Adrenal gland (tissue), 12 donors: ENCODE measurements around the gene PTER. TPM values are rescaled to one million over a fixed set of nuclear protein-coding genes. Genes with fewer than 3 reads are reported as not detected.

Experiments
- DNase-seq, 7 donors: peaks; one replicate each; pipeline ENCODE4 v3.0.0-alpha.2; 2019 to 2020
- H3K27ac ChIP-seq, 5 donors: fragments of 200-600 bp; sonication (generic) in 4 of 5; 1 replicate in 3 of 5; 2 replicates in 2 of 5; pipeline versions ENCODE4 v1.5.1 to v1.8.0; 2016 to 2020; ENCODE audit warnings: mild to moderate bottlenecking in 1 of 5
- H3K27me3 ChIP-seq: fragments of 200-600 bp; 2 replicates; pipeline ENCODE4 v1.8.0; 2021
- H3K36me3 ChIP-seq, 2 donors: fragments of 200-600 bp; replicated peaks in 1 of 2; 1 replicate in 1 of 2; 2 replicates in 1 of 2; pipeline versions ENCODE4 v1.5.1 to v1.8.0; 2018 to 2022
- H3K4me1 ChIP-seq, 2 donors: fragments of 200-600 bp; replicated peaks in 1 of 2; 1 replicate in 1 of 2; 2 replicates in 1 of 2; pipeline versions ENCODE4 v1.5.1 to v1.8.0; 2018 to 2021
- H3K4me3 ChIP-seq, 4 donors: fragments of 200-600 bp; sonication (generic) in 3 of 4; one replicate each; pipeline ENCODE4 v1.5.1; 2016 to 2018
- H3K9me3 ChIP-seq, 3 donors: fragments of 200-600 bp; sonication (generic) in 1 of 3; replicated peaks in 1 of 3; 1 replicate in 2 of 3; 2 replicates in 1 of 3; pipeline versions ENCODE4 v1.5.1 to v1.8.0; 2016 to 2021
- POLR2A ChIP-seq, 2 donors: fragments of 450-650 bp; IDR thresholded peaks; one replicate each; pipeline ENCODE4 v1.6.1; 2017; ENCODE audit warnings: antibody characterized with exemption in 2 of 2, mild to moderate bottlenecking in 2 of 2, moderate library complexity in 1 of 2
- WGBS, 4 donors: extraction: QIAGEN DNeasy Blood & Tissue Kit in 2 of 4; methylation state at CpG; one replicate each; pipeline versions ENCODE4 v1.1.5 to v1.1.7; 2013 to 2017; 5-methylcytosine and 5-hydroxymethylcytosine counted together
- intact Hi-C, 2 donors: fragments of 100-400 bp; cut with DNase I; formaldehyde crosslinking; loops; one replicate each; pipeline versions ENCODE4 v1.14.1 to v1.15.0; 2022 to 2023
- polyA plus RNA-seq, 3 donors: library from polyadenylated mRNA; stranded (reverse); fragments of 200-250 nt in 2 of 3; fragments of 350-450 nt in 1 of 3; fragmentation: Illumina TruSeq in 1 of 3; extraction: RNeasy Lipid Tissue Mini Kit (QIAGEN cat#74804) in 1 of 3; gene quantifications; one replicate each; pipeline ENCODE4 v1.2.3, GENCODE V29; 2013 to 2014
- total RNA-seq, 9 donors: library from RNA; depleted of rRNA in 4 of 9; stranded (reverse); fragments of >200 nt in 4 of 9; fragments of 120-200 nt in 1 of 9; fragmentation: NEBNext Ultra II Directional in 1 of 9; extraction: Animal tissue kit (Norgen Biotek cat#: 25700) in 1 of 9; gene quantifications; one replicate each; pipeline versions ENCODE4 v1.1.0 to v1.2.4, GENCODE V29; 2013 to 2023
- TF ChIP-seq, protein P1 (sequence below), 6 experiments: fragments of 450-650 bp in 4 of 6; fragments of 200-600 bp in 2 of 6; sonication (generic) in 1 of 6; IDR thresholded peaks; 1 replicate in 5 of 6; 2 replicates in 1 of 6; pipeline versions ENCODE4 v1.5.1 to v1.8.0; 2016 to 2021; ENCODE audit warnings: antibody characterized with exemption in 6 of 6, mild to moderate bottlenecking in 2 of 6, moderate library complexity in 1 of 6
- donor health status: healthy with polysubstance abuse.
- donor health status: Bipolar disorder and iron deficiency.
- donor health status: DM: yes; HTN: yes; CAD: no.
- donor health status: DM: no; HTN: no; CAD: no.
- donor health status: DM: no; HTN: no; CAD: no.
- donor health status: DM: yes; HTN: yes; CAD: no.

Gene PTER
- total and polyA plus RNA-seq, 12 donors, result 2.1 to 26.9 (median 13.1) TPM

DNA sequence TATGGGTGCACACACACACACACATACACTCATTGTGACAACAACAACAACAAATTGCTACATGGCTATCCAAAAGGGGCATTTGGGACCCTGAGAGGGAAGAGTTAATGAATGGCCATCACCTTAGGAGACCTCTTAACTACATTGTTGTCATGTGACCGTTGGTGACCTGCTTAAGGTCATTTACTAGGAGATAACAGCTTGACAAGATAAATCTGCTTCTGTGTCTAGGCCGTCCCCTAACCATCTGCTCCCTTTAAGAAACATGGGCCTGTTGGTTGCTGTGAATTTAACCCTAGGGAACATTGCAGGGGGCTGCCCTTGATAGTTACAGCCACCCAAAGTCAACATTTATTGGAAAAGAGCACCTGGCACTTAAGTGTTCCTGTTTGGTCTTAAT, 55.1 kb downstream of the PTER start:
- 13 to 42% (median 30%) methylated on average over 2 of the region's 2 CpGs for WGBS, 4 donors
- DNase-seq, result peak in 1 of 7 donors; percentile 15
- H3K4me1 ChIP-seq, result no peaks in the 10 kb centered on the region
- H3K36me3 ChIP-seq, result no peaks in the 10 kb centered on the region
- H3K27ac ChIP-seq, result no peak overlapping the region
- intact Hi-C loops, result no loop called here
- no peaks in the 10 kb centered on the region for H3K27me3 ChIP-seq
- no peaks in the 10 kb centered on the region for H3K9me3 ChIP-seq
- H3K4me3 ChIP-seq, result no peak overlapping the region
- no peak for TF ChIP-seq POLR2A (IDR thresholded peaks at IDR 0.05)
- TF ChIP-seq, protein P1, sequence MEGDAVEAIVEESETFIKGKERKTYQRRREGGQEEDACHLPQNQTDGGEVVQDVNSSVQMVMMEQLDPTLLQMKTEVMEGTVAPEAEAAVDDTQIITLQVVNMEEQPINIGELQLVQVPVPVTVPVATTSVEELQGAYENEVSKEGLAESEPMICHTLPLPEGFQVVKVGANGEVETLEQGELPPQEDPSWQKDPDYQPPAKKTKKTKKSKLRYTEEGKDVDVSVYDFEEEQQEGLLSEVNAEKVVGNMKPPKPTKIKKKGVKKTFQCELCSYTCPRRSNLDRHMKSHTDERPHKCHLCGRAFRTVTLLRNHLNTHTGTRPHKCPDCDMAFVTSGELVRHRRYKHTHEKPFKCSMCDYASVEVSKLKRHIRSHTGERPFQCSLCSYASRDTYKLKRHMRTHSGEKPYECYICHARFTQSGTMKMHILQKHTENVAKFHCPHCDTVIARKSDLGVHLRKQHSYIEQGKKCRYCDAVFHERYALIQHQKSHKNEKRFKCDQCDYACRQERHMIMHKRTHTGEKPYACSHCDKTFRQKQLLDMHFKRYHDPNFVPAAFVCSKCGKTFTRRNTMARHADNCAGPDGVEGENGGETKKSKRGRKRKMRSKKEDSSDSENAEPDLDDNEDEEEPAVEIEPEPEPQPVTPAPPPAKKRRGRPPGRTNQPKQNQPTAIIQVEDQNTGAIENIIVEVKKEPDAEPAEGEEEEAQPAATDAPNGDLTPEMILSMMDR (IDR thresholded peaks at IDR 0.05), result no peak

DNA sequence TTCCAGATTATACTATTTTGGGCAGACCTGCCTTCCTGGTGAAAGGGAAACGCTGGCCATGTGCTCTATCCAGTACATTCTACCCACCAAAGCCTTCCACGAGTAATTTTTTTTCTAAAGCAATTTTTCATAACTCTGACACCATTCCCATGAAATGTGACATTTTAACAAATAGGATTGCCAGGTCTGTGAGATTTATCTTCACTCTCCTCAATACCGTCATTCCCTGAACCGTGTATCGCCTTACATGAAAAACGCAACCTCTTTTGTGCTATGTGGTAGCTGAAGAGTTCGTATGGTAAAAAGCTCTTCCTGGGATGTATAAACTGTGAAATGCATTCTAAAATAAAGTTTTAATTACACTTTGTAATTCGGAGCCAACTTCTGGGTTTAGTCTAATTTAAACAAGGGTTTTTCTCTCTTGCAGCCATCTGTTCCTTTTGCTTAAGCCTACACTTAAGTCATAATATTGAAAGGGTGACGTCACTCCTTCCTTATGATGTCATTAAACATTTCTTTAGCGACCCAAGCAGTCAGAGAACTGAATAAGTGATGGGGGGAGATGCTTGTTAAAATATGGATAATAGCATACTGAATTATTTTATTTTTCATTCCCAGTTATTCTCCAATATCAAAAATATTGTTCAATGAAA, 57.2 kb downstream of the PTER start:
- no peak overlapping the region for H3K4me3 ChIP-seq
- no peaks in the 10 kb centered on the region for H3K27me3 ChIP-seq
- intact Hi-C loops, result no loop called here
- no peak for DNase-seq
- no peaks in the 10 kb centered on the region for H3K9me3 ChIP-seq
- H3K4me1 ChIP-seq, result no peaks in the 10 kb centered on the region
- H3K36me3 ChIP-seq, result no peaks in the 10 kb centered on the region
- TF ChIP-seq POLR2A (IDR thresholded peaks at IDR 0.05), result no peak
- TF ChIP-seq, protein P1 (IDR thresholded peaks at IDR 0.05), result no peak
- no peak overlapping the region for H3K27ac ChIP-seq
- WGBS, 4 donors, result 73 to 84% (median 81%) methylated on average over 10 of the region's 10 CpGs

DNA sequence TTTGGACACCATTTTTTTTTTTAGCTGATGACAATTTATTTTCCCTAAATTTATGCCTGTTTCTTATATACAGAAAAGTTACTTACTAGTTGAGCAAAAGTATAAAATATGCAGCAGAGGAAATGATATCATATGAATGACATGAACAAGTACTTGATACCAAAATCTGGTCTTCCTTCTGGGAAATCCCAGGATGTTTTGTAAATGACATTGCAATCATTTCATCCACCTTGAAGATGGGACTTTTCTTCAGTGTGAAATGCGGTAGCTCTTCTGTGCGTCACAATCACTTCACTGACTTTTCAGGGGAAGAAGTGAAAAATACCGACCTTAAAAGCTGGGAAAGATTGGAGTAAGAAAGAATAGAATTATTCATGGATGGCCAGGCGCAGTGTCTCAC, 61.1 kb downstream of the PTER start:
- intact Hi-C loops, result no loop called here
- TF ChIP-seq POLR2A (IDR thresholded peaks at IDR 0.05), result no peak
- TF ChIP-seq, protein P1 (IDR thresholded peaks at IDR 0.05), result no peak

DNA sequence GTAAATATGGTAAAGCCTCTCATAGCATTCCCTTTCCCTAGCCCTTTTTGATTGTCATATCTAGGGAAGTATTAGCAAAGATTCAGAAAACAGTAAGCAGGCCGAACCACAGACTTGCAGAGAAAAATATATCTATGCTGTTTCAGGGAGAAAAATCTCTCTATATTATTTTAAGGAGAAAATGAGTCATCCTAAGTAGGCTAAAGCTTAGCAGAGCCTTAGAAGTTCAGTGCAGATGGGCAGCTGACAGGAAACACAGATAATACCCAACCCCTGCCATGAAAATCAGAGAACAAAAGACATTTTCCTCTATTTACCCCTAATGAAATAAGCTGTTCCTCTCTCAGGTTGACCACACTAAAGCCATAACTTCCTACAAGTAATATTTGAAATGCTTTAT, 68.4 kb downstream of the PTER start:
- intact Hi-C loops, result no loop called here
- no peak for DNase-seq
- no peak overlapping the region for H3K27ac ChIP-seq
- no peaks in the 10 kb centered on the region for H3K36me3 ChIP-seq
- no peak for TF ChIP-seq POLR2A (IDR thresholded peaks at IDR 0.05)
- TF ChIP-seq, protein P1 (IDR thresholded peaks at IDR 0.05), result no peak
- WGBS, 4 donors, result 89 to 100% (median 95%) methylated on average over 1 of the region's 1 CpG
- no peaks in the 10 kb centered on the region for H3K4me1 ChIP-seq
- H3K27me3 ChIP-seq, result no peaks in the 10 kb centered on the region
- H3K9me3 ChIP-seq, result no peaks in the 10 kb centered on the region
- no peak overlapping the region for H3K4me3 ChIP-seq

More for the DNA sequence above, 61.1 kb downstream of the PTER start:
- H3K9me3 ChIP-seq, result no peaks in the 10 kb centered on the region
- H3K36me3 ChIP-seq, result no peaks in the 10 kb centered on the region
- H3K4me1 ChIP-seq, result no peaks in the 10 kb centered on the region
- H3K27me3 ChIP-seq, result no peaks in the 10 kb centered on the region
- H3K4me3 ChIP-seq, result no peak overlapping the region
- WGBS, 4 donors, result 94 to 95% (median 95%) methylated on average over 4 of the region's 4 CpGs
- no peak for DNase-seq
- no peak overlapping the region for H3K27ac ChIP-seq
